Muscle layer of duodenum (tissue), 2 donors: ENCODE results near the gene NUDCD3.

Experiments used
- H3K27ac ChIP-seq: one replicate; pipeline ENCODE4 v1.7.0; 2013; ENCODE audit warnings: mild to moderate bottlenecking, low read length
- H3K27me3 ChIP-seq: one replicate; pipeline ENCODE4 v1.7.0; 2013; ENCODE audit warnings: low read depth, mild to moderate bottlenecking, control low read depth, low read length
- H3K36me3 ChIP-seq, 2 donors: one replicate each; pipeline ENCODE4 v1.7.0; 2013; ENCODE audit warnings: low read length in 2 of 2, control low read depth in 1 of 2, mild to moderate bottlenecking in 1 of 2; ENCODE audit not compliant: insufficient read depth in 2 of 2, control insufficient read depth in 1 of 2
- H3K4me1 ChIP-seq, 2 donors: one replicate each; pipeline ENCODE4 v1.7.0; 2013; ENCODE audit warnings: low read length in 2 of 2, mild to moderate bottlenecking in 2 of 2, control low read depth in 1 of 2, moderate library complexity in 1 of 2; ENCODE audit not compliant: insufficient read depth in 2 of 2, control insufficient read depth in 1 of 2
- H3K4me3 ChIP-seq, 2 donors: one replicate each; pipeline ENCODE4 v1.7.0; 2013; ENCODE audit warnings: low read length in 2 of 2, low read depth in 1 of 2, mild to moderate bottlenecking in 1 of 2
- H3K9me3 ChIP-seq, 2 donors: one replicate each; pipeline ENCODE4 v1.7.0; 2013; ENCODE audit warnings: low read length in 2 of 2, control low read depth in 1 of 2, mild to moderate bottlenecking in 1 of 2; ENCODE audit not compliant: control insufficient read depth in 1 of 2
- donor health status: healthy.

The NUDCD3 gene

DNA sequence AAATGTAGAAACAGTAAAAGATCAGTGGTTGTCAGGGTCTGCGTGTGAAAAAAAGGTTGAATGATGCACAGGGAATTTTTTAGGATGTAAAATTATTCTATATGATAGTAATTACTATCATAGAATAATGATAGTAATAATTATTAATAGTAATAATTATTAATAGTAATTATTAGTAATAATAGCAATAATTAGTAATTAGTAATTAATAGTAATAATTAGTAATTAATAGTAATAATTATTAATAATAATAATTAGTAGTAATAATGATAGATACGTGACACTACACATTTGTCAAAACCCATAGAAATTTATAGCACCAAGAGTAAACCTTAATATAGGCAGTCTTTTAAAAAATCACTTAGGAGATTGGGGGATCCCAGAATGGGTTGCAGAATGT lies 4.5 kb upstream of the NUDCD3 start:
- H3K9me3 ChIP-seq, result no peaks in the 10 kb centered on the region
- no peak overlapping the region for H3K4me3 ChIP-seq
- H3K36me3 ChIP-seq, result peaks cover 0 to 8% of the 10 kb centered on the region in 2 donors
- no peak overlapping the region for H3K27ac ChIP-seq
- H3K27me3 ChIP-seq, result no peaks in the 10 kb centered on the region
- no peaks in the 10 kb centered on the region for H3K4me1 ChIP-seq

DNA sequence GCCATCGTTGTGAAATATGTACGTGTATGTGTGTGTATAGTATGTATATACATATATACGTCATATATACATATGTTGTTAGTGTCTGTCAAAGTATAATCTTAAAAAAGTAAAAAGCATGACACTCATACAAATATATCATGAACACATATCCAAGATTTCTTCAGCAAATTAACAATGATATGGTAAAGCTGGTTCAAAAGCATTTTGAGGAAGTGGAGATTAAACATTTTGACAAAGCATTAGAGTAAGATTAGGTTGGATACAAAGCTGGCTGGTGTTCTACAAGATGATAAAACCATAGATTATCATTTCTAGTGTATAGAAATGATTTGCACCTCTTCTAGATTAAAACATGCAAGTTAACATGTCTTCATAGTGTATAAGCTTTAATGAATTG lies 771 bp upstream of the NUDCD3 start:
- Histone ChIP-seq H3K4me3 (peak overlapping the region; percentile 92 to 96), H3K9me3 (no peaks in the 10 kb centered on the region), H3K27ac (peak overlapping the region; percentile 93), H3K27me3 (no peaks in the 10 kb centered on the region), H3K36me3 (peaks cover 0 to 8% of the 10 kb centered on the region in 2 donors), H3K4me1 (peaks cover 7 to 30% of the 10 kb centered on the region in 2 donors)

- Histone ChIP-seq H3K9me3 (no peaks in the 10 kb centered on the region), H3K27ac (peak overlapping the region; percentile 93)
Observed at GRCh38 chr7:44489955-44490350, 505 bp downstream of the NUDCD3 start.

GRCh38 chr7:44488955-44489354 lies 1.5 kb downstream of the NUDCD3 start:
- peaks cover 7 to 45% of the 10 kb centered on the region in 2 donors for H3K4me1 ChIP-seq

More at GRCh38 chr7:44489955-44490350, 505 bp downstream of the NUDCD3 start:
- no peaks in the 10 kb centered on the region for H3K27me3 ChIP-seq
- peak overlapping the region; percentile 92 to 96 for H3K4me3 ChIP-seq
- peaks cover under 1 to 9% of the 10 kb centered on the region in 2 donors for H3K36me3 ChIP-seq
- H3K4me1 ChIP-seq, result peaks cover 7 to 40% of the 10 kb centered on the region in 2 donors

DNA sequence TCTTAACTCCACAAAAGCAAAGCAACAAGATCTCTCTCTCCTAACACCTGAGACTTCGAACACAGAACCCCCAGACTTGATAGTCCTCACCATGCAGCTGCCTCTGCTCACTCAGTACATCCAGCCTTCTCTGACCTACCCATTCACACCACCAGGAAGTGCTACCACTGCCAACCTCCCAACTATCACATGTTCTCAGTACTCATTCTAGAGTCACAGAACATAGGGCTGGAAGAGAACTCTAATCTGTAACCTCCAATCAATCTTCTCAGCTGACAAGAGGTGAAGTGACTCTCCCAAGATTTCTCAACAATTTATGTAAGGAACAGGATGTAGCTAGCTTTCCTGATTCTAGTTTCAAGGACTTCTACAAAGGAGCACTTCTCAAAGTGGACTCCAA lies 3.8 kb downstream of the NUDCD3 start:
- H3K27me3 ChIP-seq, result no peaks in the 10 kb centered on the region
- peaks cover 30 to 41% of the 10 kb centered on the region in 2 donors for H3K36me3 ChIP-seq
- H3K27ac ChIP-seq, result no peak overlapping the region
- H3K4me3 ChIP-seq, result no peak overlapping the region
- H3K4me1 ChIP-seq, result peaks cover 7 to 45% of the 10 kb centered on the region in 2 donors
- peaks cover 0 to 4% of the 10 kb centered on the region in 2 donors for H3K9me3 ChIP-seq

More at GRCh38 chr7:44488955-44489354, 1.5 kb downstream of the NUDCD3 start:
- Histone ChIP-seq H3K27ac (peak overlapping the region; percentile 93), H3K4me3 (peak overlapping the region; percentile 92 to 96), H3K9me3 (no peaks in the 10 kb centered on the region), H3K27me3 (no peaks in the 10 kb centered on the region), H3K36me3 (peaks cover 10 to 19% of the 10 kb centered on the region in 2 donors)

- H3K4me3 ChIP-seq, result no peak overlapping the region
- H3K9me3 ChIP-seq, result peaks cover 0 to 4% of the 10 kb centered on the region in 2 donors
- H3K36me3 ChIP-seq, result peaks cover 30 to 48% of the 10 kb centered on the region in 2 donors
- H3K27ac ChIP-seq, result no peak overlapping the region
- no peaks in the 10 kb centered on the region for H3K27me3 ChIP-seq
- peaks cover 7 to 45% of the 10 kb centered on the region in 2 donors for H3K4me1 ChIP-seq
Observed at GRCh38 chr7:44486001-44486400, 4.5 kb downstream of the NUDCD3 start.

DNA sequence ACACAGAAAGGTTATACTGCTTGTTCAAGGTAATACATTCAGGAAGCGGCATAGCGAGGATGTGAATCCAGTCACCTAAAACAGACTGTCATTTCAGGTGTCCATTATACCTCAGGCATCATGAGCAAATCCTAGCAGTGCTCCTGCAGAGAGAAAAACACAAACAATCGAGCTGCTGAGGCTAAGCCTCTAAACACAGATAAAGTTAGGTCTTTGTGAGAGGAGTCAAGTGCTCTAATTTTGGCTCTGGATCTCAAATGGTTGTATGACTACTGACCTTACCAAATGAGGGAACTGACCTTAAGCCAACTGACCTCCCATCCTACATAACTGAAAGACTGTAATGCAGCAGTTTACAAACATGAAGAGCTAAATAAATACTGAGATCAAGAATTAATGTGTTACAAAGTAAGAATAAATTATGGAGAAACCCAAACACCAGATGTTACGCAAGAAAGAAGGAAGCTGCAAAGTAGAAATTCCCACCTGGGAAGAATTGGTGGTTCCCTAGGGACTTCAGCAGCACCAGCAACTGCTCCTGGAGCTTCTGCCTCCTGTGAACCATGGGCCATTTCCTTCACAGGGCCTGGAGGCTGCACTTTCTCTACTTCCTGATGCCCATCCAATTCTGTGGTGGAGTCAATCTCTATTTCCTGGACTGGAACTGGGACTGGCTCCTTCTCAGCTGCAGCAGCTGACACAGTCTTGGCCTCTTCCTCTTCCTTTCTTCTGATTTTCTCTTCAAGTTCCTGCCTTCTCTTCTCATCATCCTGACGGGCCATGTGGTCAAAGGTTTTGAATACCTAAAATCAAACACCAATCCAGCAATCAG lies 5.8 kb downstream of the NUDCD3 start:
- Histone ChIP-seq H3K4me3 (no peak overlapping the region), H3K4me1 (peaks cover 7 to 44% of the 10 kb centered on the region in 2 donors), H3K36me3 (peaks cover 33 to 49% of the 10 kb centered on the region in 2 donors), H3K27me3 (no peaks in the 10 kb centered on the region), H3K27ac (no peak overlapping the region), H3K9me3 (peaks cover 0 to 4% of the 10 kb centered on the region in 2 donors)

DNA sequence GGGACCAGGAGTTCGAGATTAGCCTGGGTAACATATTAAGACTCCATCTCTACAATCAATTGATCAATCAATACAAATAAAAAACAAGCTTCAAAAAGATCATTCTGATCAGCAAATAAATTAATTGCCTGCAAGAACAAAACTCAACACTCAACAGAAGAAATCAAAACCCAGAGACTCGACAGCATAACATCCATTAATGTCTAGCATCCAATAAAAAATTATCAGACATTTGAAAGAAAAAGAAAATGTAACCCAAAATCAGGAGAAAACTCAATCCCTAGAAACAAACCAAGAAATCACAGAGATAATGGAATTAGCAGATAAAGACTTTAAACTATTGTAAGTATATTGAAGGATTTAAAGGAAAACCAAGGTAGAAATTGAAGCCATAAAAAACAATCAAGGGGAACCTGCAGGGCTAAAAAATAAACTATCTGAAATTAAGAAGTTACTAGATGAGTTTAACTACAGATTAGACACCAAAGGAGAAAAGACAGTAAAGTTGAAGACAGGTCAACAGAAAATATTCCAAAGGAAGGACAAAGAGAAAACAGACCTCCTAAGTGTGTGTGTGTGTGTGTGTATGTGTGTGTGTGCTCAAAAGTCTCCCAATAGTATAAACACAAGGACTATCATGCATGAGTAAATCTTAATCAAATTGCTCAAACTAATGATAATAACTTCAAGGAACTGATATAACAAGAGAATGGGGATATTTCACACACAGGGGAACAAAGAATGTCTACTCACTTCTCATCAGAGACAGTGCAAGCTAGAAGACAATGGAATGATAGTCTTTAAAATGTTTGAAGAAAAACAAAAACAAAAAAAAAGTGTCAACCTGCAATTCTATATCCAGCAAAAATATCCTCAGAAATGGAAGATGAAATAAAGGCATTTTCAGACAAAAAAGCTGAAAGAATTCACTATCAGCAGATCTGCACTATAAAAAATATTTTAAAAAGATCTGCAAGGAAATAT lies 7.7 kb downstream of the NUDCD3 start:
- H3K27ac ChIP-seq, result no peak overlapping the region
- H3K9me3 ChIP-seq, result peaks cover 0 to 4% of the 10 kb centered on the region in 2 donors
- no peaks in the 10 kb centered on the region for H3K27me3 ChIP-seq
- H3K4me3 ChIP-seq, result no peak overlapping the region
- H3K36me3 ChIP-seq, result peaks cover 33 to 64% of the 10 kb centered on the region in 2 donors
- H3K4me1 ChIP-seq, result peaks cover 0 to 28% of the 10 kb centered on the region in 2 donors

DNA sequence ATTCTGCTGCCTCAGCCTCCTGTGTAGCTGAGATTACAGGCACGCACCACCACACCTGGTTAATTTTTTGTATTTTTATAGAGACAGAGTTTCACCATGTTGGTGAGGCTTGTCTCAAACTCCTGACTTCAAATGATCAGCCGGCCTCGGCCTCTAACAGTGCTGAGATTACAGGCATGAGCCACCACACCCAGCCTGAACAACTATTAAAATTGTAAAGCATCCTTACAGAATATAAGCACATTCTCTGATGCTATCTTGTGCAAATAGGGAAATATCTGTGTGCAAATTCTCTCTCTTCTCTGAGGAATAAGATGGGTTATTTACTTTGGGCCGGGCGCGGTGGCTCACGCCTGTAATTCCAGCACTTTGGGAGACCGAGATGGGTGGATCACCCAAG lies 12.5 kb downstream of the NUDCD3 start:
- no peaks in the 10 kb centered on the region for H3K27me3 ChIP-seq
- peaks cover 0 to 2% of the 10 kb centered on the region in 2 donors for H3K9me3 ChIP-seq
- H3K27ac ChIP-seq, result no peak overlapping the region
- no peak overlapping the region for H3K4me3 ChIP-seq
- H3K36me3 ChIP-seq, result peaks cover 24 to 52% of the 10 kb centered on the region in 2 donors
- H3K4me1 ChIP-seq, result peaks cover 0 to 15% of the 10 kb centered on the region in 2 donors

GRCh38 chr7:44477063-44477830 lies 13.2 kb downstream of the NUDCD3 start:
- H3K4me3 ChIP-seq, result no peak overlapping the region
- no peaks in the 10 kb centered on the region for H3K27me3 ChIP-seq
- H3K36me3 ChIP-seq, result peaks cover 17 to 45% of the 10 kb centered on the region in 2 donors
- no peaks in the 10 kb centered on the region for H3K9me3 ChIP-seq
- H3K27ac ChIP-seq, result no peak overlapping the region
- peaks cover 0 to 17% of the 10 kb centered on the region in 2 donors for H3K4me1 ChIP-seq
